ENCODE measurements around the gene GP9. TPM values are rescaled to one million over a fixed set of nuclear protein-coding genes. Genes with fewer than 3 reads are reported as not detected.
"Not testable (repeated sequence)": the region's sequence is repeated elsewhere in the genome, so short reads cannot be mapped to it uniquely, and the experiment has no call there.

Gene GP9
- total and polyA plus RNA-seq, 10 donors: 1.4 to 14.9 (median 6.5) TPM

GRCh38 chr3:129065016-129065719 is 4.6 kb downstream of the GP9 start:
- H3K27ac ChIP-seq: no peak overlapping the region
- WGBS, 5 donors: 84 to 93% (median 89%) methylated on average over 14 of the region's 14 CpGs

DNA sequence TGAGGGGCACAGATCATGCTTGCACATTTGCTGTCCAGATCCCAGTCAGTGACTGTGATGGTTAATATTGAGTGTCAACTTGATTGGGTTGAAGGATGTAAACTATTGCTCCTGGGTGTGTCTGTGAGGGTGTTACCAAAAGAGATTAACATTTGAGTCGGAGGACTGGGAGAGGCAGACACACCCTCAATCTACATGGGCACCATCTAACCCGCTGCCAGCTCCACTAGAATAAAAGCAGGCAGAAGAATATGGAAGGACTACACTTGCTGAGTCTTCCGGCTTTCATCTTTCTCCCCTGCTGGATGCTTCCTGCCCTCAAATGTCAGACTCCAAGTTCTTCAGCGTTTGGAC is 5.1 kb downstream of the GP9 start:
- H3K27me3 ChIP-seq (replicated peaks in 1 of 7): peaks cover 0 to 17% (median 0%) of the 10 kb centered on the region in 7 donors
- peaks cover 0 to 9% (median 2%) of the 10 kb centered on the region in 8 donors for H3K9me3 ChIP-seq
- 75 to 88% (median 85%) methylated on average over 4 of the region's 4 CpGs for WGBS, 5 donors
- TF ChIP-seq POLR2AphosphoS5 (IDR thresholded peaks at IDR 0.05): no peak
- TF ChIP-seq, protein P1, sequence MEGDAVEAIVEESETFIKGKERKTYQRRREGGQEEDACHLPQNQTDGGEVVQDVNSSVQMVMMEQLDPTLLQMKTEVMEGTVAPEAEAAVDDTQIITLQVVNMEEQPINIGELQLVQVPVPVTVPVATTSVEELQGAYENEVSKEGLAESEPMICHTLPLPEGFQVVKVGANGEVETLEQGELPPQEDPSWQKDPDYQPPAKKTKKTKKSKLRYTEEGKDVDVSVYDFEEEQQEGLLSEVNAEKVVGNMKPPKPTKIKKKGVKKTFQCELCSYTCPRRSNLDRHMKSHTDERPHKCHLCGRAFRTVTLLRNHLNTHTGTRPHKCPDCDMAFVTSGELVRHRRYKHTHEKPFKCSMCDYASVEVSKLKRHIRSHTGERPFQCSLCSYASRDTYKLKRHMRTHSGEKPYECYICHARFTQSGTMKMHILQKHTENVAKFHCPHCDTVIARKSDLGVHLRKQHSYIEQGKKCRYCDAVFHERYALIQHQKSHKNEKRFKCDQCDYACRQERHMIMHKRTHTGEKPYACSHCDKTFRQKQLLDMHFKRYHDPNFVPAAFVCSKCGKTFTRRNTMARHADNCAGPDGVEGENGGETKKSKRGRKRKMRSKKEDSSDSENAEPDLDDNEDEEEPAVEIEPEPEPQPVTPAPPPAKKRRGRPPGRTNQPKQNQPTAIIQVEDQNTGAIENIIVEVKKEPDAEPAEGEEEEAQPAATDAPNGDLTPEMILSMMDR (IDR thresholded peaks at IDR 0.05 in 8 of 11, conservative IDR thresholded peaks at IDR 0.05 in 3 of 11): no peak
- no peak for TF ChIP-seq POLR2A (IDR thresholded peaks at IDR 0.05)
- peak; percentile 15 for DNase-seq
- intact Hi-C loops (cut with DNase I; ENCODE audit: low total_unique reads): no loop called here
- H3K27ac ChIP-seq: no peak overlapping the region
- H3K36me3 ChIP-seq: no peaks in the 10 kb centered on the region
- peaks cover 0 to 32% (median 19%) of the 10 kb centered on the region in 6 donors for H3K4me1 ChIP-seq
- no peak overlapping the region for H3K4me3 ChIP-seq

More at GRCh38 chr3:129065016-129065719, 4.6 kb downstream of the GP9 start:
- Histone ChIP-seq H3K36me3 (no peaks in the 10 kb centered on the region), H3K4me1 (peaks cover 0 to 32% (median 22%) of the 10 kb centered on the region in 6 donors), H3K4me3 (no peak overlapping the region), H3K9me3 (peaks cover 0 to 9% (median 2%) of the 10 kb centered on the region in 8 donors), H3K27me3 (replicated peaks in 1 of 7) (peaks cover 0 to 22% (median 0%) of the 10 kb centered on the region in 7 donors)
- DNase-seq: peak; percentile 33
- TF ChIP-seq, protein P1 (IDR thresholded peaks at IDR 0.05 in 8 of 11, conservative IDR thresholded peaks at IDR 0.05 in 3 of 11): no peak
- TF ChIP-seq POLR2A (IDR thresholded peaks at IDR 0.05) (no peak), POLR2AphosphoS5 (IDR thresholded peaks at IDR 0.05) (no peak)
- intact Hi-C loops (cut with DNase I; ENCODE audit: low total_unique reads): no loop called here

DNA sequence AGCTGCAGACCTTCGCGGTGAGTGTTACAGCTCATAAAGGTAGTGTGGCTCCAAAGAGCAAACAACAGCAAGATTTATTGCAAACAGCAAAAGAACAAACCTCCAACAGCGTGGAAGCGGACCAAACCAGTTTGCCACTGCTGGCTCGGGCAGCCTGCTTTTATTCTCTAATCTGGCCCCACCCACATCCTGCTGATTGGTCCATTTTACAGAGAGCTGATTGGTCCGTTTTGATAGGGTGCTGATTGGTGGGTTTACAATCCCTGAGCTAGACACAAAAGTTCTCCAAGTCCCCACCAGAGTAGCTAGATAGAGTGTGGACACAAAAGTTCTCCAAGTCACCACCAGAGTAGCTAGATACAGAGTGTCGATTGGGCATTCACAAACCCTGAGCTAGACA is 7.1 kb downstream of the GP9 start:
- H3K4me3 ChIP-seq: peak overlapping the region in 1 of 8 donors; percentile 61
- WGBS, 5 donors: 88 to 96% (median 92%) methylated on average over 6 to 7 of the region's 7 CpGs
- intact Hi-C loops (cut with DNase I; ENCODE audit: low total_unique reads): not testable (repeated sequence)

DNA sequence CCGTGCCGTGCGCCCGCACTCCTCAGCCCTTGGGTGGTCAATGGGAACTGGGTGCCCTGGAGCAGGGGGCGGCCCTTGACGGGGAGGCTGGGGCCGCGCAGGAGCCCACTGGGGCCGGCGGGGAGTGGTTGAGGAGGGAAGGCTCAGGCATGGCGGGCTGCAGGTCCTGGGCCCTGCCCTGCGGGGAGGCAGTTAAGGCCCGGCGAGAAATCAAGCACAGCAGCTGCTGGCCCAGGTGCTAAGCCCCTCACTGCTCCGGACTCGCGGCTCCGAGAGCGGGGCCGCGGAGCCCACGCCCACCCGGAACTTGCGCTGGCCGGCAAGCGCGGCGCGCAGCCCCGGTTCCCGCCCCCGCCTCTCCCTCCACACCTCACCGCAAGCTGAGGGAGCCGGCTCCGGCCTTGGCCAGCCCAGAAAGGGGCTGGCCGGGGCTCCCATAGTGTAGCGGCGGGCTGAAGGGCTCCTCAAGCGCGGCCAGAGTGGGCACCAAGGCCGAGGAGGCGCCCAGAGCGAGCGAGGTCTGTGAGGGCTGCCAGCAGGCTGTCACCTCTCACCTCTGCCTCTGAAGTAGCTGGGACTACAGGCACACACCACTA is 7.8 kb downstream of the GP9 start:
- H3K27me3 ChIP-seq (replicated peaks in 1 of 7): peaks cover 0 to 13% (median 0%) of the 10 kb centered on the region in 7 donors
- DNase-seq: no peak
- peak in 2 of 3 donors; percentile 27 to 47 for TF ChIP-seq POLR2AphosphoS5 (IDR thresholded peaks at IDR 0.05)
- TF ChIP-seq, protein P1 (IDR thresholded peaks at IDR 0.05 in 8 of 11, conservative IDR thresholded peaks at IDR 0.05 in 3 of 11): no peak
- no peak for TF ChIP-seq POLR2A (IDR thresholded peaks at IDR 0.05)
- H3K4me3 ChIP-seq: peak overlapping the region in 7 of 8 donors; percentile 26 to 61 (median 34)
- peaks cover 0 to 33% (median 20%) of the 10 kb centered on the region in 6 donors for H3K4me1 ChIP-seq
- WGBS, 5 donors: 14 to 43% (median 22%) methylated on average over 17 to 44 of the region's 44 CpGs
- peak overlapping the region in 5 of 8 donors; percentile 58 to 78 (median 62) for H3K27ac ChIP-seq
- H3K9me3 ChIP-seq: peaks cover 0 to 9% (median 2%) of the 10 kb centered on the region in 8 donors
- no peaks in the 10 kb centered on the region for H3K36me3 ChIP-seq
- intact Hi-C loops (cut with DNase I; ENCODE audit: low total_unique reads): no loop called here

More for the DNA sequence above, 7.1 kb downstream of the GP9 start:
- DNase-seq: peak; percentile 21
- H3K9me3 ChIP-seq, H3K36me3 ChIP-seq, H3K27ac ChIP-seq: not testable (repeated sequence)
- peaks cover 0 to 13% (median 0%) of the 10 kb centered on the region in 7 donors for H3K27me3 ChIP-seq (replicated peaks in 1 of 7)
- peaks cover 0 to 33% (median 20%) of the 10 kb centered on the region in 6 donors for H3K4me1 ChIP-seq

DNA sequence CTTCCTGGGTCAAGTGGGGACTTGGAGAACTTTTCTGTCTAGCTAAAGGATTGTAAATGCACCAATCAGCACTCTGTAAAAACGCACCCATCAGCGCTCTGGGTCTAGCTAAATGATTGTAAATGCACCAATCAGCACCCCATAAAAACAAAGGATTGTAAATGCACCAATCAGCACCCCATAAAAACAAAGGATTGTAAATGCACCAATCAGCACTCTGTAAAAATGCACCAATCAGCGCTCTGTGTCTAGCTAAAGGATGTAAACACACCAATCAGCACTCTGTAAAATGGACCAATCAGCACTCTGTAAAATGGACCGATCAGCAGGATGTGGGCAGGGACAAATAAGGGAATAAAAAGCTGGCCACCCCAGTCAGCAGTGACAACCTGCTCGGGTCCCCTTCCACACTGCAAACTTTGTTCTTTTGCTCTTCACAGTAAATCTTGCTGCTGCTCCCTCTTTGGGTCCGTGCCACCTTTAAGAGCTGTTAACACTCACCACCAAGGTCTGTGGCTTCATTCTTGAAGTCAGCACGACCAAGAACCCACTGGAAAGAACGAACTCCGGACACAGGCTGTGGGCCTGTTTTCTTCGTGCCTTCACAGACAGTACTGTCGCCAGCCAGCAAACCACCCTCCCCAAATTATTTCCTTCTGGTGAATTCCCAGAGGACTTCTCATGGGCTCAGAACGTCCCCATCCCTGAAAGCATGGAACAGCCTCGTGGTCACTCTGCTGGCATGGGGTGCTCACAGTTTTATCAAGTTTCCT is 8.9 kb downstream of the GP9 start:
- H3K36me3 ChIP-seq; H3K9me3 ChIP-seq; DNase-seq; H3K4me3 ChIP-seq; intact Hi-C loops (cut with DNase I; ENCODE audit: low total_unique reads): not testable (repeated sequence)
- WGBS, 5 donors: 67 to 75% (median 70%) methylated on average over 13 of the region's 13 CpGs
- H3K4me1 ChIP-seq: peaks cover 0 to 33% (median 20%) of the 10 kb centered on the region in 6 donors
- H3K27ac ChIP-seq: peak overlapping the region in 5 of 8 donors; percentile 51 to 78 (median 62)
- H3K27me3 ChIP-seq (replicated peaks in 1 of 7): peaks cover 0 to 13% (median 0%) of the 10 kb centered on the region in 7 donors

Measured in spleen (tissue), 11 donors.